ENCODE data around the gene GDF7.

Gene GDF7

DNA sequence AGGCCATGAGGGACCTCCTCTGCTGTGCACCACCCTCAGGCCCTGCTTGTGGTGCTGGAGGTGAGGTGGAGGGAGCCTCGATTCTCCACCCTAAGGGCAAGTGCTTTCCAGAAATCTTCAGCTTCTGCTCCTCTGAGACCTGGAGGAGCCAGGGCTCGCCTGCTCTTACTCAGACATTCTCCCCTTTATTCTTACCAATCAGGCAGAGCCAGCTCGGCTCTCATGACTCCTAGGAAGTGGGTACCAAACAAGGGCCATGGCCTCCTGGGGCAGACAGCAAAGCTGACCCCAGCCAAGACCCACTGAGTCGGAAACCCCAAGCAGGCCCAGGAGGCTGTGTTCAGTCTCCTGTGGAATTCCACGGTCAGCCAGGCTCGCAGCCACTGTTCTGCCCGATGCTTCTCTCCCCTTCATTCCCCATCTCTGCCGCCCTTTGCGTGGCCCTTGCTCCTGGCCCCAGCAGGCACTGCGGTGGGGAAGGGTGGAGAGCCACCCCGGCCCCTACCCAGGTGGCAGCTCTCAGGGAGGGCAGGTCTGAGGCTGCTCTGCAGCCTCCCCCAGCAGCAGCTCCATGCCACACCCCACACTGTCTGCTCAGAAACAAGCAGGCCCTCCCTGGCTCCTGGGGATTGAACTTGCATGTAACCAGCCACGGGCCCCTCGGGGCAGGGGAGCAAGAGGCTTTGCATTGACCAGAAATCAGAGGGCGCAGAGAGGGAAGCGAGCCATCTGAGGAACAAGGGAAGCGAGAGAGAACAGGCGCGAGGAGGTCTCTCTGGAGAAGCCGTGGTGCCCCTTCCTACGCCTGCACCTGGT lies 40.0 kb upstream of the GDF7 start:
- in situ Hi-C loops (cut with HindIII; ENCODE audit: low pct_ligation_motif_present, low pct_unique_long_range_greater_than_20kb, low sequenced_read_pairs), result loop anchor here (25.0 kb wide), 1 partner anchor 190 kb away; the partner anchor contains the start of gene RHOB
- DNase-seq, result peak; percentile 92

DNA sequence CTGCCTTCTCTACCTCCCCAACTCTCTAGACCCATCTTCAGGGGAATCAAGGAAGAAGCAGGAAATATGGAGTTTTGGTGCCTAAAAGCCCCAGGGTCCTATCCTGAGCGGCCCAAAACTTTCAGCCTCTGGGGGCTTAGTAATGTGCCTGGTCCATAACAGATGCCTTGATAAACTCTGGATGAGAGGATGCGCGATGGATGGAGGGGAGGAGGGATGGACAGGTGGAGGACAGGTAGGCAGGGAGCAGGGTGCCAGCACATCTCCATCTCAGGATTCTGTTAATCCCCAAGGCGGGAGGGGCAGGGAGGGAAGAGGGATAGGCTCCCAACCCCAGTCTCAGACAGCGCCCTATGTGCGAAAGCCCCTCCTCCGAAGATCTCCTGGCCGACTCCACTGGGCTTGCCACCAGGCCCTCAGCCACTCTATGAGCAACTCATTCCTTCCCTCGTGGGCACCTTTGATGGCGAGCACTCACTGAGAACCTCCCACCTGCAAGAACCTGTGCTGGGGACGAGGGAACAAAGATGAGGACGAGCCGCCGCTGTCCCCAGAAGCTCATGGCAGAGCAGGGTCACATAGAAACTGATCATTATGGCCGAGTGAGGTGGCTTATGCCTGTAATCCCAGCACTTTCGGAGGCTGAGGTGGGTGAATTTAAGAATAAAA lies 39.1 kb upstream of the GDF7 start:
- no peak for DNase-seq
- in situ Hi-C loops (cut with HindIII; ENCODE audit: low pct_ligation_motif_present, low pct_unique_long_range_greater_than_20kb, low sequenced_read_pairs), result loop anchor here (25.0 kb wide), 1 partner anchor 191 kb away; the partner anchor contains the start of gene RHOB

DNA sequence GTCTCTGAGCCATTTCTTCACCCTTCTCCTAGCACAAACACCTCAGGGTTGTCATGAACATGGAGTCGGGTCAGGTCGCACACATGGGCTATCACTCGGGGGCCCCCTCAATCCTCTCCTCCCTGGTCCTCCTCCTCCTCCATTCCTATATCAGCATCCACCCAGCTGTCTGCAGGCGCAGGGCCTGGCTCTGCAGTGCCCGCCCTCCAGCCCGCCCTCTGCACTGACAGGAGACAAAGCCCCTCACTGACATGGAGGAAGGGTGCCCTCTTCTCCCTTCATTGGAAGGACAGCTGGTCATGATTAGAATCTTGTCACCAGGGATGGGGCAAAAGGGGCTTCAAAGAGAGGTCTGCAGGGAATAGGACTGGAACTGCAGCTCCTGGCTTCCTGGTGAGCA lies 37.8 kb upstream of the GDF7 start:
- DNase-seq, result no peak
- in situ Hi-C loops (cut with HindIII; ENCODE audit: low pct_ligation_motif_present, low pct_unique_long_range_greater_than_20kb, low sequenced_read_pairs), result loop anchor here (25.0 kb wide), 1 partner anchor 192 kb away; the partner anchor contains the start of gene RHOB

DNA sequence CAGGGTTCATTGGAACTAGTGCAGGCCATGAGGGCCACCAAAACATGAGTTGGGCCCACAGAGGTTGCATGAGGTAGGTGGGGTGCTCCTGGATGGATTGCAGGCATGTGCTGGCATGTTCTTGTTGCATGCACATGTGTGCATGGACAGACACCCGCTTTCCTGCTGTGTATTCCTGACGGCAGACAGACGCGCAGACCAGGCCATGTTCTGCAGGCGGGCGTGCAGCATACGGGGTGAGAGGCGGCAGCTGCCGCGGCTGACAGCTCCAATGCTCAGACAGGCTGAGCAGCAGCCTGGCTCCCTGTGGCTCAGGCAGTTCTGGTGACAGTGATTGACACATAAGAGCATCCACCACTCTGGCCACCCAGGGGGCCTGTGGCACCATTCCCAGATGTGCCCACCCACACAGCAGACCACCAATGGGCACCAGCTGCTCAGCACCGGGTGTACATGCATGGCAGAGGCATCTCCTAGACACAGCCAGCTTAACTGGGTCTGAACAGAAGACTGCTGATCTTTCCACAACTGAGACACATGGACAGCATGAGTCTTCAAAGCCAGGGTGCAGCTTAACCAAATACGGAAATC lies 37.3 kb upstream of the GDF7 start:
- DNase-seq, result no peak
- in situ Hi-C loops (cut with HindIII; ENCODE audit: low pct_ligation_motif_present, low pct_unique_long_range_greater_than_20kb, low sequenced_read_pairs), result loop anchor here (25.0 kb wide), 1 partner anchor 192 kb away; the partner anchor contains the start of gene RHOB

DNA sequence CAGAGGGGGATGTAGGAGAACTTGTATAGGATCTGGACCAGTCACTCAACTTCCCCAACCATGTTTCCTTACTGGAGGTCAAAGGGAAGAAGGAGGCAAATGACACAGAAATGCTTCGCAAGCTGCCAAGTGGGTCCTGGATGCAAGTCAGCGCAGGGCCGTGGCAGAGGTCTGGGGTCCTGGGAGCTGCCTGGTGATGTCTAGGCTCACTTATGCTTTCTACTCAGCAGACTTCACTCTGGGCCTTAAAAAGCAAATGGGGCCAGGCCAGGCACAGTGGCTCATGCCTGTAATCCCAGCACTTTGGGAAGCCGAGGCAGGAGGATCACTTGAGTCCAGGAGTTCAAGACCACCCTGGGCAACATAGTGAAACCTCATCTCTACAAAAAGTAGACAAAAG lies 36.0 kb upstream of the GDF7 start:
- in situ Hi-C loops (cut with HindIII; ENCODE audit: low pct_ligation_motif_present, low pct_unique_long_range_greater_than_20kb, low sequenced_read_pairs), result loop anchor here (25.0 kb wide), 1 partner anchor 194 kb away; the partner anchor contains the start of gene RHOB
- no peak for DNase-seq

DNA sequence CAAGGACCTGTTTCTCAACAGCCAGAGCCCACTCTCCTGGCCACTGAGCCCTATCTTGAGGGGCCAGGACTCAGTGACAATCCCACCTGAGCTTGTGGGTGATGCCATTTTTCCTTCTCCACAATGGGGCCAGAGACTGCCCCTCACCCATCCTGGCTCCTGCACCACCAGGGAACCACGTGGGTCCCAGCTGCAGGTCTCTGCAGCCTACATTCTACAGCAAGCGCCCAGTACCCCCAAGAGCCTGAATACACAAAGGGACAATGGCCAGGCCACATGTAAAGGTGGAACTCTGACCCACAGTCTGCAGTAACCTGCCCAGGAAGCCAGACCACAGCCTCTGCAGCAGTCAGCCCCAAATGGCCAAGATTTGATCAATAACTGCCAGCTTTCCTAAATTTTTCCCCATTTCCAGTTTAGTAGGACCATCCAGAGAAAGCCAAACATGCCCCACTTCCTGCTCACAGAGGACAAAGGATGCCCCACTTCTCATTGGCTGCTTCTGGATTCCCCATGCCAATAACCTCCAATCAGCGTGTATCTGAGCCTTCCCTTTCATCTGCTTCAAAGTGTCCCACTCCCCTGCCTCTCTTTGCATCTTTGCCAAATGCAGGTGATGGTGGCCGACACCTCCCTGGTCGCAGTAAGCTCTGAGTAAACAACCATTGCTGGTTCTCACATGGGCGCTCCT lies 35.2 kb upstream of the GDF7 start:
- no peak for DNase-seq
- in situ Hi-C loops (cut with HindIII; ENCODE audit: low pct_ligation_motif_present, low pct_unique_long_range_greater_than_20kb, low sequenced_read_pairs), result loop anchor here (25.0 kb wide), 1 partner anchor 194 kb away; the partner anchor contains the start of gene RHOB

DNA sequence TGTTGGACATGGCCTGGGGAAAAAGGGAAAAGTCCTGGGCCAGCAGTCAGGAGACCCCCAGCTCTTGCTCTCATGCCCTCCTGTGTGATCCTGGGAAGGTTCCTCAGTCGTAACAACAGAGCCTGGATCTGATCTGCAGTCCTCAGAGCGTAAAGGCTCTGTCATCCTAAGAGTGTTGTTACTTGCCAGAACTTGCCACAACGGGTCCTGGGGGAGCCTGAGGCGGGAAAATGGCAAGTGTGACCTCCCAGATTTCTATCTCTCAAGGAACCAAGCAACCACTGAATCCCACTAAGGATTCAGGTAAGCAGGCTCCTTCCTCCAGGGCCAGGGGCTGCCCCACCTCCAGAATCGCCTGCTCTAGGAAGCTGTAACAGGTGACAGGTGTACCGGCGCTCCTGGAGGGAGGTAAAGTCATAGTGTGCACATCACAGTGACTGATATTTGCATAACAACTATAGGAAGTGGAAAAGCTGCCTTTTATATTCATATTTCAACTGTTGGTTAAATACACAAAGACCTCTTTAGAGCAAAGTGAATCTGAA lies 34.4 kb upstream of the GDF7 start:
- in situ Hi-C loops (cut with HindIII; ENCODE audit: low pct_ligation_motif_present, low pct_unique_long_range_greater_than_20kb, low sequenced_read_pairs), result loop anchor here (25.0 kb wide), 1 partner anchor 195 kb away; the partner anchor contains the start of gene RHOB
- DNase-seq, result no peak

DNA sequence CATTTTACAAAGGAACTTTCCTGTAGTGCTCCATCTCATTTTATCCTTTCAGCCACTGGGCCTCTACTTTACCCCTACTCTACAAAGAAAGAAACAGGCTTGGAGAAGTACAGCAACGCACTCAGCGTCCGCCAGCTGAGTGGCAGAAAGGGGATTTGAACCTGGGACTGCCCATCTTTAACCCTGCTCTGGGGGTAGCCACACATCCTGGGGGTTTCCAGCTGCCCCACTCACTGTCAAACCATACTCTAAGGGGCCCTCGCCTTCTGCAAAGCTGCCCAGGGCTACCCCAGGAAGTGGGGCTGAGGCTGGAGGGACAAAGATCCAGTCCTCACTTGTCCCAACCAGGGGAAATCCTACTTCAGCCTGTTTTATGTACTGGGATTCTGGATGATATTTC lies 33.9 kb upstream of the GDF7 start:
- in situ Hi-C loops (cut with HindIII; ENCODE audit: low pct_ligation_motif_present, low pct_unique_long_range_greater_than_20kb, low sequenced_read_pairs), result loop anchor here (25.0 kb wide), 1 partner anchor 196 kb away; the partner anchor contains the start of gene RHOB
- no peak for DNase-seq

DNA sequence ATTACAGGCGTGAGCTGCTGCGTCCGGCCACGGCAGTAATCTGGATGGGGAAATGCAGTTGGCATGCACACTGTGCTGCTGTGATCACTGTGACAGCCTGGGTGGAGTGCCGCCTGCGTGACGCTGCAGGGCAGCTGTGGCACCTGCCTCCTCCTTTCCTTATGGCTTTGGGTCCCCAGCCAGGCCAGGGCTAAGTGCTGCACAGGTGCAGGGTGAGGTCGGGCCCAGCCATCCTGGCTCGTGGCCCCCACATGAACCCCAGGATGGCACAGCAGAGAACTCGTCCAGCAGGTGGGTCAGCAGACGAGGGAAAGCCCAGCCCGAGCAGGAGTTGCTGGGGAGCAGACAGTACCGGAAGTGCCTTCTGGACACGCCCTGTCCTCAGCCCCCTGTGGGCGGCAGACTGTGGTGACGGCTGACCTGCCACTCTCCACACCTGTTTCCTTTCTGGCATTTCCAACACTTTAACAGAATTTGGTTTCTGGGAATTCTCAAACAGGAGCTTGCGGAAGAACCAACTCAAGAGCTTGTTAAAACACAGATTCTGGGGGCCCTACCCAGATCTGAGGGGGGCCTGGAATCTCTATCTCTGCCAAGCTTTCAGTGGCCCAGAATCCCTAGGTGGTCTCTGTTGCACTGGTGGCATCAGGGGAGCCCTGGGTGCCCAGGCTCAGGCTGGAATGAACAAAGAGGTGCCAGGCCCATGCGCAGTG lies 33.0 kb upstream of the GDF7 start:
- DNase-seq, result no peak

DNA sequence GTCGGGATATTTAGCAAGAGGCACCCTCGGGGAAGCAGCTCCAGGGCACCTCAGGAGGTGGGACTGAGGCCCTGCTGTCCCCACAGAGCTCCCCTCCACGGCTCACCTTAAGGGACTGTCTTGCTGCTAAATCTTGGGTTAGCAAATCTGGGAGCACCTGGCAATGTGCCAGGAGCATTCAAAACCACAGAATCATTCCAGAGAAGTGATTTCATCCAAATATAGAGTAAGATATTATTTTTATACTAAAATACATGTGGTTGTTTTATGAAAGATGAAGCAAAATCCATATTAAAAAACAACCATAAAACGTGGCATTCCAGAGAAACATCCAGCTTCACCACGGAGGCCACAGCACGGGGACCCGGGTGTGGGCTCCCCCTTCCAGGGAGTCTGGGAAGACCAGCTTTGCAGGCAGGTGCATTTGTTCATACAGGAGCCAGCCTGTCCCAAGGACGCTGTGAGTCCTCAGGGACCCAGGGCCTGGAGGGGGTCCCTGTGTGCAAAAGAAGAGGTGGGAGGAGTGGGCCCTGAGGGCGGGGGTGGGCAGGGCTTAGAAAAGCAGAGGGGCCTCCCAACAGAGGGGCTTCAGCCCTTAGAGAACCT lies 32.3 kb upstream of the GDF7 start:
- DNase-seq, result peak; percentile 30
- in situ Hi-C loops (cut with HindIII; ENCODE audit: low pct_ligation_motif_present, low pct_unique_long_range_greater_than_20kb, low sequenced_read_pairs), result loop anchor here (25.0 kb wide), 1 partner anchor 197 kb away; the partner anchor contains the start of gene RHOB

More for the DNA sequence above, 33.0 kb upstream of the GDF7 start:
- in situ Hi-C loops (cut with HindIII; ENCODE audit: low pct_ligation_motif_present, low pct_unique_long_range_greater_than_20kb, low sequenced_read_pairs), result loop anchor here (25.0 kb wide), 1 partner anchor 197 kb away; the partner anchor contains the start of gene RHOB

DNA sequence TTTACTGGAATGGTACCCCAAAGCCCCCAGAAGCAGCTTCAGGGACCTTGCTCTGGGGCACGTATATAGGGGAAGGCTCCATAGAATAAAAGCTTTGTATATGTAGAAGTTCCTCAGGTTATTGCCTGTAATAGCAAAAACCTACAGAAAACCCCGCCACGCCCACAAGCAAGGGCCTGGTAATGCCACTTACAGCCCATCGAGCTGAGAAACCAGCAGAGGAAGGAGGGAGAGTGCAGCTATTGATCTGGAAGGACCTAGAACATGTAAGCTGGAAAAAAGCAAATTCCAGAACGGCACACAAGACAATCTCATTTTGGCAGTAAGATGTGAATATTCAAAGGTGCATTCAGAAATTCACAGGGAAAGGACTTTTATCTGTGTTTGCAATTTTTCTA lies 31.8 kb upstream of the GDF7 start:
- in situ Hi-C loops (cut with HindIII; ENCODE audit: low pct_ligation_motif_present, low pct_unique_long_range_greater_than_20kb, low sequenced_read_pairs), result loop anchor here (25.0 kb wide), 1 partner anchor 198 kb away; the partner anchor contains the start of gene RHOB
- no peak for DNase-seq

DNA sequence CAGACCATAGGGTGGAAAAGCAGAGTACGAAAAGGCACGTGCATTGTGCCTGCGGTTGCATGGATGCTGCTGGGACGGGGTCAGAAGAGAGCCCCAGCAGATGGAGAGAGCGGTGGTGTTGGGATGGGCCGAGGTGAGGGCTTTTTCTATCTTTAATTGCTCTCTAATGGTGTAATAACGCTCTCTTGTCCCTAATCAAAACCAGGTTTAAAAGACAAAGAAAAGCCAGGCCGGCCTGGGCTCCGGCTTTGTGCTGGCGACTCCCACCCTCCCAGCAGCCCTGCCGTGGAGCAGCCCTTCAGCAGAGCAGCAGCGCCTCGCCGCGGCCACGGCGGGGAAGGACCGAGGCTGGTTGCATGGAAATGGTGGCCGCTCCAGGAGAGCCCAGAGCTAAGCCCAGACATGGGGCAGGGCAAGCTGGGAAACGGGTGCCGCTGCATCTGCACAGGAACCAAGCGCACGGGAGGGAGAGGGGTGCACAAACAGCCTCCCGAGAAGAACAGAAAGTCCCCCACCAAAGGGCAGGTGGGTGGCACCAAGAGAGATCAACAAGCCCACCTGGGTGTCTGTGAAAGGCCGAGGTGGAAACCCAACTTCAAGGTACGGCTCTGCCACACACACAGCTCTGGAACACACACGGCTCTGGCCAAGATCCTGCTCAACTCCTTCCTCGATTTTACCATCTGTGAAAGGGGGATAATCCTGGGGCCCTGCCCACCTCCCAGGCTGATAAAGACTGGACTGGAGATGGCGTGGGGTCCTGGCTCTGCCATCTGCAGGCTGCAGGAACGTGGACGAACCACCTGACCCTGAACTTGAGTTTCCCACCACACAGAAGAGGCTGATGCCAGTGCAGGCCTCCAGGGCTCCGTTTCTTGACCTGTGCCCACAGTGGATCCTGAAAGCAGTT lies 31.0 kb upstream of the GDF7 start:
- in situ Hi-C loops (cut with HindIII; ENCODE audit: low pct_ligation_motif_present, low pct_unique_long_range_greater_than_20kb, low sequenced_read_pairs), result loop anchor here (25.0 kb wide), 1 partner anchor 199 kb away; the partner anchor contains the start of gene RHOB
- DNase-seq, result peak; percentile 82

DNA sequence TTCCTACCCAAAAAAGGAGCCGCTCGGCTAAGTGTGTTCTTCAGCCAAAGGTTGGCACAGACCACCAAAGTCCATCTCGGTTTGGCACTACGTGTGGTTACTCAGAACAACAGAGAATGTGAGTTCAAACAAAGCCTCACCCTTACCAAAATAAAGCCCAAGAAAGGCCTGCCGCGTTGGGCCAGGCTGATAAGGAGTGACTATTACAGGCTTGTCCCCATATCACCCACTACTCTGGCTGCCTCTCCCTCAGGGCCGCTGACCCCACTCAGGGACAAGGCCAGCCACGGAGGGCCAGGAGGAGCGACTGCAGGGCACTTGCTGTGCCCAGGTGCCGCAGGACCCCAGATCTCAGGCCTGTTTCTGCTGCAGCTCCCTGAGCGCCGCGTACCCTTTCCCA lies 29.8 kb upstream of the GDF7 start:
- in situ Hi-C loops (cut with HindIII; ENCODE audit: low pct_ligation_motif_present, low pct_unique_long_range_greater_than_20kb, low sequenced_read_pairs), result loop anchor here (25.0 kb wide), 1 partner anchor 200 kb away; the partner anchor contains the start of gene RHOB
- no peak for DNase-seq

DNA sequence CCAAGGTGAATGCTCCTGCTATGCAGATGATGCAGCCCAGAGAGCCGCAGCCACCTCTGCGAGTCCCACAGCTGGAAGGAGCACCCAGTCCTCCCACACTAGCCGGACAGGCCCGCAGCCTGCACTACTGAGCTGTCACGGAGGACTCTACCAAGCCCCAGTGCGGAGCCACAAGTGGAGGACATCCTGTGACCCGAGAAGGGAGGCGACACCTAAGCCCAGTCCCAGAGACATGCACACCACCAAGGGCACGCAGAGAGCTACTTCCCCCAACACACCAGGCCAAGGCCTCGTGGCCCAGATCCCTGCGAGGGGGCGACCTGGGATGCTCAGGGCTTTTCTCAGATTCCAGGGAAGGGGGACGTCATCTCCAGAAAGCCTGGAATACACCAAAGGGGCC lies 28.9 kb upstream of the GDF7 start:
- in situ Hi-C loops (cut with HindIII; ENCODE audit: low pct_ligation_motif_present, low pct_unique_long_range_greater_than_20kb, low sequenced_read_pairs), result loop anchor here (25.0 kb wide), 1 partner anchor 201 kb away; the partner anchor contains the start of gene RHOB
- DNase-seq, result no peak

DNA sequence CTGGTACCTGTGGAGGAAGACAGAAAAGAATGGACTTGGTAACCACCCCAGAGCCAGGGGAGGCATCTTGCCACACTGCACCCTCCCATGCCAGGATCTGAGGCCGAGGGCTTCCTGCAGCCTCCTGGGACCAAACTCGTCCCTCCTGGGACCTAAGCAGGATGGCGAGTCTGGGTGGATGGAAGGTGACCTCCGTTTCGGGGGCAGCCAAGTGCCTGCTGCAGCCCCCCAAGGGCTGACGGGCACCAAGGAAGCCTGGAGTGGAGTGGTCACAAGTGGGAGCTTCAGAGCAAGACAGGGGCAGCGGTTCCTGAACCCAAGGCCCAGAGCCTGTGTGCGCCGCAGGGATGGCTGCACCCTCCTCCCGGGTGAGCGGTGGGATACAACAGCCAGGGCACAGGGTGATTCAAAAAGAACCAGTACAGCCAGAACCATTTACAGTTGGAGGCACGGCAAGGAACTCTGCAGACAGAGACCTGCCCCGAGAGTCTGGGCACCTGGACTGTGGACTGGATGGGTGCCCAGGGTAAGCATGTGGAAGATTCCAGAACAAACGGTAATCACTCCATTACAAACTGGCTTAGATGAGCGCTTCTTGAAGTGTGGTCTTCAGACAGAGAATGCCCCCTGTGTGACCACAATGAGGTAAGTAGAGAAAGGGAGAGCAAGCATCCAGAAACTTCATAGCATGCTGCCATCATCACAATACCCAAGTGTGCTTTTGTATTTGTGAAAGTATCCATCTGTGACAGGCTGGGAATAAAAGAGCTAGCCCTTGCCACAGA lies 28.1 kb upstream of the GDF7 start:
- peak; percentile 29 for DNase-seq
- in situ Hi-C loops (cut with HindIII; ENCODE audit: low pct_ligation_motif_present, low pct_unique_long_range_greater_than_20kb, low sequenced_read_pairs), result loop anchor here (25.0 kb wide), 1 partner anchor 202 kb away; the partner anchor contains the start of gene RHOB
